H9 (cell line): ENCODE measurements around the gene NEUROD6. TPM values are rescaled to one million over a fixed set of nuclear protein-coding genes. Genes with fewer than 3 reads are reported as not detected.

Experiments used
- DNase-seq: peaks from one replicate; pipeline ENCODE4 v3.0.0-alpha.2; 2017
- H2AFZ ChIP-seq: one replicate; pipeline ENCODE4 v1.6.1; 2013; ENCODE audit warnings: mild to moderate bottlenecking, low read length, control low read depth, moderate library complexity
- H2AK5ac ChIP-seq: 2 replicates; pipeline ENCODE4 v1.6.1; 2013; ENCODE audit warnings: low read length, control low read depth, mixed read lengths; ENCODE audit not compliant: insufficient read length
- H2BK120ac ChIP-seq: one replicate; pipeline ENCODE4 v1.6.1; 2013; ENCODE audit warnings: low read depth, mild to moderate bottlenecking, low read length, control low read depth, inconsistent platforms; ENCODE audit not compliant: poor library complexity, severe bottlenecking
- H2BK12ac ChIP-seq: 2 replicates; pipeline ENCODE4 v1.6.1; 2013; ENCODE audit warnings: low read length, control low read depth, mixed read lengths, low read depth; ENCODE audit not compliant: insufficient read length
- H2BK15ac ChIP-seq: 2 replicates; pipeline ENCODE4 v1.6.1; 2013; ENCODE audit warnings: low read depth, low read length, control low read depth
- H2BK20ac ChIP-seq: one replicate; pipeline ENCODE4 v1.6.1; 2013; ENCODE audit warnings: low read depth, mild to moderate bottlenecking, low read length, control low read depth, inconsistent platforms; ENCODE audit not compliant: poor library complexity, severe bottlenecking
- H2BK5ac ChIP-seq: 2 replicates; pipeline ENCODE4 v1.6.1; 2013; ENCODE audit warnings: low read length, control low read depth, mixed read lengths; ENCODE audit not compliant: insufficient read length
- H3K14ac ChIP-seq: 2 replicates; pipeline ENCODE4 v1.6.1; 2013; ENCODE audit warnings: low read length, control low read depth; ENCODE audit not compliant: insufficient read depth
- H3K18ac ChIP-seq: 2 replicates; pipeline ENCODE4 v1.6.1; 2013; ENCODE audit warnings: low read depth, mild to moderate bottlenecking, mixed read lengths, low read length, control low read depth; ENCODE audit not compliant: insufficient read length
- H3K23ac ChIP-seq: 2 replicates; pipeline ENCODE4 v1.6.1; 2013; ENCODE audit warnings: low read length, control low read depth, mixed read lengths, low read depth; ENCODE audit not compliant: insufficient read length
- H3K23me2 ChIP-seq: 2 replicates; pipeline ENCODE4 v1.6.1; 2013; ENCODE audit warnings: low read depth, mild to moderate bottlenecking, mixed read lengths, low read length, control low read depth; ENCODE audit not compliant: insufficient read length, poor library complexity, severe bottlenecking
- H3K27ac ChIP-seq: 2 replicates; pipeline ENCODE4 v1.5.1; 2013; ENCODE audit warnings: low read length, control low read depth, mixed read lengths, low read depth; ENCODE audit not compliant: insufficient read length
- H3K27me3 ChIP-seq: 2 replicates; pipeline ENCODE4 v1.6.1; 2013; ENCODE audit warnings: low read length, control low read depth, inconsistent platforms; ENCODE audit not compliant: insufficient read depth
- H3K4ac ChIP-seq: 2 replicates; pipeline ENCODE4 v1.6.1; 2013; ENCODE audit warnings: low read depth, mild to moderate bottlenecking, control low read depth, inconsistent platforms, low read length, moderate library complexity
- H3K4me1 ChIP-seq: 2 replicates; pipeline ENCODE4 v1.6.1; 2013; ENCODE audit warnings: low read length, control low read depth, inconsistent platforms; ENCODE audit not compliant: insufficient read depth
- H3K4me2 ChIP-seq: 2 replicates; pipeline ENCODE4 v1.6.1; 2013; ENCODE audit warnings: low read length, control low read depth, mixed read lengths; ENCODE audit not compliant: insufficient read length, insufficient read depth
- H3K56ac ChIP-seq: 2 replicates; pipeline ENCODE4 v1.6.1; 2013; ENCODE audit warnings: low read depth, mild to moderate bottlenecking, mixed read lengths, low read length, control low read depth; ENCODE audit not compliant: insufficient read length
- H3K79me1 ChIP-seq: 2 replicates; pipeline ENCODE4 v1.6.1; 2013; ENCODE audit warnings: low read depth, mild to moderate bottlenecking, moderate library complexity, low read length, control low read depth, inconsistent platforms; ENCODE audit not compliant: insufficient read depth, poor library complexity, severe bottlenecking
- H3K79me2 ChIP-seq: 2 replicates; pipeline ENCODE4 v1.6.1; 2013; ENCODE audit warnings: low read length, control low read depth, inconsistent platforms; ENCODE audit not compliant: insufficient read depth
- H3K9ac ChIP-seq: 2 replicates; pipeline ENCODE4 v1.6.1; 2013; ENCODE audit warnings: low read length, control low read depth, mixed read lengths; ENCODE audit not compliant: insufficient read length; ENCODE audit errors: extremely low read depth
- H3K9me3 ChIP-seq: one replicate; pipeline ENCODE4 v1.6.1; 2013; ENCODE audit warnings: low read depth, low read length, inconsistent platforms; ENCODE audit not compliant: control insufficient read depth
- H3T11ph ChIP-seq: one replicate; pipeline ENCODE4 v1.6.1; 2013; ENCODE audit warnings: mild to moderate bottlenecking, low read length, control low read depth, inconsistent platforms
- H4K20me1 ChIP-seq: one replicate; pipeline ENCODE4 v1.6.1; 2013; ENCODE audit not compliant: control insufficient read depth, insufficient read length, insufficient read depth
- H4K5ac ChIP-seq: 2 replicates; pipeline ENCODE4 v1.6.1; 2013; ENCODE audit warnings: low read depth, mild to moderate bottlenecking, mixed read lengths, low read length, control low read depth; ENCODE audit not compliant: insufficient read length
- H4K8ac ChIP-seq: replicated peaks from 2 replicates; pipeline ENCODE4 v1.6.1; 2013; ENCODE audit warnings: low read length, control low read depth, mixed read lengths, low read depth; ENCODE audit not compliant: insufficient read length
- H4K91ac ChIP-seq: 2 replicates; pipeline ENCODE4 v1.6.1; 2013; ENCODE audit warnings: low read depth, mild to moderate bottlenecking, moderate library complexity, mixed read lengths, low read length, control low read depth; ENCODE audit not compliant: insufficient read length
- H3K27ac Mint-ChIP-seq, 3 experiments: 2 replicates in 2 of 3; 3 replicates in 1 of 3; pipeline ENCODE4 v1.8.0; 2020 to 2021; ENCODE audit warnings: mixed read lengths in 3 of 3, mild to moderate bottlenecking in 1 of 3, moderate library complexity in 1 of 3
- H3K27me3 Mint-ChIP-seq: 2 replicates; pipeline ENCODE4 v1.8.0; 2021; ENCODE audit warnings: low read depth, mild to moderate bottlenecking, moderate library complexity, mixed read lengths
- H3K36me3 Mint-ChIP-seq, 3 experiments: 2 replicates in 2 of 3; 3 replicates in 1 of 3; pipeline ENCODE4 v1.8.0; 2020 to 2021; ENCODE audit warnings: low read depth in 3 of 3, mixed read lengths in 3 of 3; ENCODE audit not compliant: insufficient read depth in 1 of 3
- H3K4me1 Mint-ChIP-seq, 2 experiments: 2 replicates each; pipeline ENCODE4 v1.8.0; 2020; ENCODE audit warnings: mixed read lengths in 2 of 2
- H3K4me3 Mint-ChIP-seq, 2 experiments: 2 replicates in 1 of 2; 3 replicates in 1 of 2; pipeline ENCODE4 v1.8.0; 2020 to 2021; ENCODE audit warnings: mild to moderate bottlenecking in 2 of 2, mixed read lengths in 2 of 2, moderate library complexity in 1 of 2
- H3K9me3 Mint-ChIP-seq, 2 experiments: 2 replicates in 1 of 2; 3 replicates in 1 of 2; pipeline ENCODE4 v1.8.0; 2020; ENCODE audit warnings: mild to moderate bottlenecking in 2 of 2, mixed read lengths in 2 of 2, moderate library complexity in 1 of 2
- WGBS: extraction: QIAGEN DNeasy Blood & Tissue Kit; methylation state at CpG from one replicate; pipeline ENCODE4 v1.1.7; 2013; ENCODE audit warnings: missing lambda C conversion rate, low lambda C conversion rate, mixed read lengths; ENCODE audit not compliant: insufficient read length; ENCODE audit errors: extremely low coverage; 5-methylcytosine and 5-hydroxymethylcytosine counted together
- total RNA-seq: library from RNA; stranded (reverse); gene quantifications from 2 replicates; pipeline ENCODE4 v1.2.1, GENCODE V29; 2021
- TF ChIP-seq, protein P1 (sequence below): fragments of 200-600 bp; sonication (generic); conservative IDR thresholded peaks from 3 replicates; pipeline ENCODE4 v1.8.0; 2021; ENCODE audit warnings: antibody characterized with exemption, mild to moderate bottlenecking

The NEUROD6 gene
- total RNA-seq, 1 experiment from 2014 or later = not detected

- H3K4me2 ChIP-seq = peak overlapping the region; percentile 5
- H3K79me1 ChIP-seq = no peaks in the 10 kb centered on the region
- H4K8ac ChIP-seq = no peak overlapping the region
- peaks cover 55% of the 10 kb centered on the region for H3K27me3 Mint-ChIP-seq
- H3K4me1 Mint-ChIP-seq = no peaks in the 10 kb centered on the region
- H3K9ac ChIP-seq = no peak overlapping the region
- H3K18ac ChIP-seq = no peak overlapping the region
- no peaks in the 10 kb centered on the region for H3K4me1 ChIP-seq
- no peak overlapping the region for H3K4ac ChIP-seq
- no peak overlapping the region for H3K27ac ChIP-seq
- no peak overlapping the region for H4K5ac ChIP-seq
- no peaks in the 10 kb centered on the region for H3K23me2 ChIP-seq
- WGBS = no CpG with 5 or more reads among the region's 16 CpGs
- TF ChIP-seq, protein P1, sequence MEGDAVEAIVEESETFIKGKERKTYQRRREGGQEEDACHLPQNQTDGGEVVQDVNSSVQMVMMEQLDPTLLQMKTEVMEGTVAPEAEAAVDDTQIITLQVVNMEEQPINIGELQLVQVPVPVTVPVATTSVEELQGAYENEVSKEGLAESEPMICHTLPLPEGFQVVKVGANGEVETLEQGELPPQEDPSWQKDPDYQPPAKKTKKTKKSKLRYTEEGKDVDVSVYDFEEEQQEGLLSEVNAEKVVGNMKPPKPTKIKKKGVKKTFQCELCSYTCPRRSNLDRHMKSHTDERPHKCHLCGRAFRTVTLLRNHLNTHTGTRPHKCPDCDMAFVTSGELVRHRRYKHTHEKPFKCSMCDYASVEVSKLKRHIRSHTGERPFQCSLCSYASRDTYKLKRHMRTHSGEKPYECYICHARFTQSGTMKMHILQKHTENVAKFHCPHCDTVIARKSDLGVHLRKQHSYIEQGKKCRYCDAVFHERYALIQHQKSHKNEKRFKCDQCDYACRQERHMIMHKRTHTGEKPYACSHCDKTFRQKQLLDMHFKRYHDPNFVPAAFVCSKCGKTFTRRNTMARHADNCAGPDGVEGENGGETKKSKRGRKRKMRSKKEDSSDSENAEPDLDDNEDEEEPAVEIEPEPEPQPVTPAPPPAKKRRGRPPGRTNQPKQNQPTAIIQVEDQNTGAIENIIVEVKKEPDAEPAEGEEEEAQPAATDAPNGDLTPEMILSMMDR = no peak
- H3K4me3 Mint-ChIP-seq = peak overlapping the region; percentile 0 to 57; a peak in 2 of 5 replicates
- H3K9me3 ChIP-seq = no peaks in the 10 kb centered on the region
- H2BK12ac ChIP-seq = no peak overlapping the region
- no peak overlapping the region for H2BK15ac ChIP-seq
- H3K36me3 Mint-ChIP-seq = no peaks in the 10 kb centered on the region; a peak in 1 of 7 replicates
- no peaks in the 10 kb centered on the region for H3K79me2 ChIP-seq
- H3K27ac Mint-ChIP-seq = no peak overlapping the region
- H4K20me1 ChIP-seq = no peaks in the 10 kb centered on the region
- H3K56ac ChIP-seq = no peak overlapping the region
- H2BK120ac ChIP-seq = no peak overlapping the region
- H2BK20ac ChIP-seq = no peak overlapping the region
- H2AFZ ChIP-seq = no peak overlapping the region
- H2AK5ac ChIP-seq = no peak overlapping the region
- H3K9me3 Mint-ChIP-seq = no peaks in the 10 kb centered on the region
- DNase-seq = no peak
- H3K23ac ChIP-seq = no peak overlapping the region
- no peak overlapping the region for H4K91ac ChIP-seq
- no peak overlapping the region for H3K14ac ChIP-seq
- peaks cover 2% of the 10 kb centered on the region; the same call in 1 of the 2 replicates for H3K27me3 ChIP-seq
- H2BK5ac ChIP-seq = no peak overlapping the region
- no peak overlapping the region for H3T11ph ChIP-seq
Observed at GRCh38 chr7:31335161-31335856, 5.2 kb downstream of the NEUROD6 start.
